ENCODE results near the gene RELCH. TPM values are rescaled to one million over a fixed set of nuclear protein-coding genes. Genes with fewer than 3 reads are reported as not detected.

Gene RELCH
- total RNA-seq, 1 donor from 2014 or later, result 44.6 TPM

- H3K27me3 Mint-ChIP-seq (ENCODE audit: unreplicated experiment), result no peaks in the 10 kb centered on the region
- no peak for DNase-seq
- H3K36me3 Mint-ChIP-seq (ENCODE audit: unreplicated experiment), result no peaks in the 10 kb centered on the region
- H3K9me3 Mint-ChIP-seq (ENCODE audit: unreplicated experiment), result no peaks in the 10 kb centered on the region
- H3K27ac Mint-ChIP-seq (ENCODE audit: unreplicated experiment), result no peak overlapping the region
- H3K4me3 Mint-ChIP-seq (ENCODE audit: unreplicated experiment), result no peak overlapping the region
- H3K4me1 Mint-ChIP-seq (ENCODE audit: low read depth, unreplicated experiment), result no peaks in the 10 kb centered on the region
- TF ChIP-seq, protein P1, sequence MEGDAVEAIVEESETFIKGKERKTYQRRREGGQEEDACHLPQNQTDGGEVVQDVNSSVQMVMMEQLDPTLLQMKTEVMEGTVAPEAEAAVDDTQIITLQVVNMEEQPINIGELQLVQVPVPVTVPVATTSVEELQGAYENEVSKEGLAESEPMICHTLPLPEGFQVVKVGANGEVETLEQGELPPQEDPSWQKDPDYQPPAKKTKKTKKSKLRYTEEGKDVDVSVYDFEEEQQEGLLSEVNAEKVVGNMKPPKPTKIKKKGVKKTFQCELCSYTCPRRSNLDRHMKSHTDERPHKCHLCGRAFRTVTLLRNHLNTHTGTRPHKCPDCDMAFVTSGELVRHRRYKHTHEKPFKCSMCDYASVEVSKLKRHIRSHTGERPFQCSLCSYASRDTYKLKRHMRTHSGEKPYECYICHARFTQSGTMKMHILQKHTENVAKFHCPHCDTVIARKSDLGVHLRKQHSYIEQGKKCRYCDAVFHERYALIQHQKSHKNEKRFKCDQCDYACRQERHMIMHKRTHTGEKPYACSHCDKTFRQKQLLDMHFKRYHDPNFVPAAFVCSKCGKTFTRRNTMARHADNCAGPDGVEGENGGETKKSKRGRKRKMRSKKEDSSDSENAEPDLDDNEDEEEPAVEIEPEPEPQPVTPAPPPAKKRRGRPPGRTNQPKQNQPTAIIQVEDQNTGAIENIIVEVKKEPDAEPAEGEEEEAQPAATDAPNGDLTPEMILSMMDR (IDR thresholded peaks at IDR 0.05; ENCODE audit: partially characterized antibody, unreplicated experiment), result no peak
Measured at GRCh38 chr18:62179213-62179612, 7.8 kb upstream of the RELCH start.

DNA sequence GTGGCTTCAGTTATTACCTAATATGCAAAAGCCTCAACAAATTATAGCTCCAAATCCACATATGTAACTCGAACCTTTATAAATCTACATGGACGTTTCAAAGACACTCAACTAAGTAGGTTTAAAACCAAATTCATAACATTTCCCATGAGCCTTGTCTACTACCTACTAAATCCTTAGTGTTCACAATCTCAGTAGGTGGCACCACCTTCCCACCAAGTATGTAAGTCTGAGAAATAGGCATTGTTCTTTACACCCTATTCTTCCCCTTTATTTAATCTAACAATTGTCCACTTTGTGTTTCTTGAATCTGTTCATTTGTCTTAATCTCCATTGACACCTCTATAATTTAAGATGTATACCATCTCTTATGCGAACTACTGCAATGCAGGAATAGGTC is 4.8 kb upstream of the RELCH start:
- Mint-ChIP-seq H3K36me3 (ENCODE audit: unreplicated experiment) (no peaks in the 10 kb centered on the region), H3K27ac (ENCODE audit: unreplicated experiment) (no peak overlapping the region), H3K27me3 (ENCODE audit: unreplicated experiment) (peaks cover 9% of the 10 kb centered on the region), H3K4me3 (ENCODE audit: unreplicated experiment) (no peak overlapping the region), H3K4me1 (ENCODE audit: low read depth, unreplicated experiment) (peaks cover 2% of the 10 kb centered on the region), H3K9me3 (ENCODE audit: unreplicated experiment) (peaks cover 8% of the 10 kb centered on the region)
- TF ChIP-seq, protein P1 (IDR thresholded peaks at IDR 0.05; ENCODE audit: partially characterized antibody, unreplicated experiment), result no peak
- DNase-seq, result no peak

GRCh38 chr18:62183578-62184195 is 3.4 kb upstream of the RELCH start:
- Mint-ChIP-seq H3K27ac (ENCODE audit: unreplicated experiment) (no peak overlapping the region), H3K36me3 (ENCODE audit: unreplicated experiment) (no peaks in the 10 kb centered on the region), H3K4me1 (ENCODE audit: low read depth, unreplicated experiment) (peaks cover 2% of the 10 kb centered on the region), H3K27me3 (ENCODE audit: unreplicated experiment) (peaks cover 11% of the 10 kb centered on the region), H3K9me3 (ENCODE audit: unreplicated experiment) (peaks cover 11% of the 10 kb centered on the region), H3K4me3 (ENCODE audit: unreplicated experiment) (no peak overlapping the region)
- DNase-seq, result no peak
- TF ChIP-seq, protein P1 (IDR thresholded peaks at IDR 0.05; ENCODE audit: partially characterized antibody, unreplicated experiment), result peak; percentile 90

DNA sequence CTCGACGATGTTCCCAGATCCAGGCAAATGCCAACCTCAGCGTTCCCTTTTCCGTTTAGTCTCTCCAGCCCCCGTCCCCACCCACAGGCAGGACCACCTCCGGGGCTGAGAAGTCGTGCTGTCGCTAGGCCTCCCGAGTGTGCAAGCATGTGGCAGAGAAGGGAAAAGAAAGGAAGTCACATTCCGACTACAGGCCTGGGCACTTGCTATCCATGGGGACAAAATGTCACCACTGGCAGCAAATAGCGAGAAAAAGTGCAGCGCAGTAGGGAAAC is 619 bp upstream of the RELCH start:
- peaks cover 11% of the 10 kb centered on the region for H3K27me3 Mint-ChIP-seq (ENCODE audit: unreplicated experiment)
- peaks cover 11% of the 10 kb centered on the region for H3K9me3 Mint-ChIP-seq (ENCODE audit: unreplicated experiment)
- peak overlapping the region; percentile 95 for H3K4me3 Mint-ChIP-seq (ENCODE audit: unreplicated experiment)
- peaks cover 15% of the 10 kb centered on the region for H3K4me1 Mint-ChIP-seq (ENCODE audit: low read depth, unreplicated experiment)
- peak; percentile 44 for DNase-seq
- no peaks in the 10 kb centered on the region for H3K36me3 Mint-ChIP-seq (ENCODE audit: unreplicated experiment)
- H3K27ac Mint-ChIP-seq (ENCODE audit: unreplicated experiment), result peak overlapping the region; percentile 98
- TF ChIP-seq, protein P1 (IDR thresholded peaks at IDR 0.05; ENCODE audit: partially characterized antibody, unreplicated experiment), result no peak

DNA sequence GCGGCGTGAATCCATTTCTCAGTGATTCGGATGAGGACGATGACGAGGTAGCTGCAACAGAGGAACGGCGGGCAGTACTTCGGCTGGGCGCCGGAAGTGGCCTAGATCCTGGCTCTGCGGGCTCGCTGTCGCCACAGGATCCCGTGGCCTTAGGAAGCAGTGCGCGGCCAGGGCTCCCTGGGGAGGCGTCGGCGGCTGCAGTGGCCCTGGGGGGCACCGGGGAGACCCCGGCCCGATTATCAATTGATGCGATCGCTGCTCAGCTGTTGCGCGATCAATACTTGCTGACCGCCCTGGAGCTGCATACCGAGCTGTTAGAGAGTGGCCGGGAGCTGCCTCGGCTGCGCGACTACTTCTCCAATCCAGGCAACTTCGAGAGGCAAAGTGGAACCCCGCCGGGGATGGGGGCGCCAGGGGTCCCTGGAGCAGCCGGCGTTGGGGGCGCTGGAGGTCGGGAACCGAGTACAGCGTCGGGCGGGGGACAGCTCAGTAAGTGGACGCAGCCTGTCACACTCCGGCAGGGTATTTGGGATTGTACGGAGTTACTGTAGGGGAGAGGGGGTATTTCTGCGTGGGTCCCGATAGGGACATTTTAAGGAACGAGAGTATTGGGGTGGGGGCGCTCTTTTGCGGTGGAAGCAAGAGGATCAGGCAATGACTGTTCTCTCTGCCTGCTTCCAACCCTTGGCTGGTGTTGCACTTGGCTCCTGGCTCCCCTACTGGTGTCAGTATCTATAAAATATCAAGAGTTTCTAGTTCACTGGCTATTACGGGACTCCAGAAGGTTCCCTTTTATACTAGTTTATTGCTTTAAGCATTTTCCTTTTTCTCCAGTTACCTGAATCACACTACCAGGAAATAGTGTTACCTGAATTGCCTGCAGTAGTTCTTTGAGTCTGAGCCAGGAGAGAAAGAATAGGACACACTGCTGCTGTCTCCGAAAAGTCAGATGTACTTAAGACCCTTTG is 772 bp downstream of the RELCH start:
- peak overlapping the region; percentile 98 for H3K27ac Mint-ChIP-seq (ENCODE audit: unreplicated experiment)
- peaks cover 16% of the 10 kb centered on the region for H3K4me1 Mint-ChIP-seq (ENCODE audit: low read depth, unreplicated experiment)

More for the DNA sequence above, 772 bp downstream of the RELCH start:
- H3K36me3 Mint-ChIP-seq (ENCODE audit: unreplicated experiment), result peaks cover 4% of the 10 kb centered on the region
- H3K27me3 Mint-ChIP-seq (ENCODE audit: unreplicated experiment), result peaks cover 11% of the 10 kb centered on the region
- peak; percentile 70 for DNase-seq
- H3K9me3 Mint-ChIP-seq (ENCODE audit: unreplicated experiment), result peaks cover 11% of the 10 kb centered on the region
- peak overlapping the region; percentile 95 for H3K4me3 Mint-ChIP-seq (ENCODE audit: unreplicated experiment)
- TF ChIP-seq, protein P1 (IDR thresholded peaks at IDR 0.05; ENCODE audit: partially characterized antibody, unreplicated experiment), result no peak

Data from glutamatergic neuron (in vitro differentiated cells).